ENCODE results near the gene TOLLIP. TPM values are rescaled to one million over a fixed set of nuclear protein-coding genes. Genes with fewer than 3 reads are reported as not detected.

Gene TOLLIP
- total and polyA plus RNA-seq, 2 of the 4 experiments (the other 2 are of a cell fraction), result 19.7 to 42.9 TPM

- TF ChIP-seq MXI1 (IDR thresholded peaks at IDR 0.05; ENCODE audit: borderline replicate concordance, low read depth, low read length), result no peak
Observed at GRCh38 chr11:1280116-1281035, 29.1 kb downstream of the TOLLIP start (continued).

- Histone ChIP-seq H3K79me1 (ENCODE audit: low read depth in 1 of 2, low read length in 2 of 2) (peaks cover 0 to 6% of the 10 kb centered on the region in 2 experiments; a peak in 1 of 4 replicates), H3K4me2 (ENCODE audit: low read depth, low read length) (no peak overlapping the region), H4K20me1 (ENCODE audit: insufficient read depth, low read length) (0 out of 2 replicates have a peak, but pooled peaks cover 10% of the 10 kb centered on the region), H2BK120ac (ENCODE audit: low read depth, low read length) (no peak overlapping the region), H2BK5ac (ENCODE audit: low read depth, low read length, poor library complexity, severe bottlenecking) (no peak overlapping the region), H2AK9ac (replicated peaks; ENCODE audit: low read depth, low read length, poor library complexity) (no peak overlapping the region), H3K23ac (ENCODE audit: low read depth, low read length) (no peak overlapping the region), H3K9ac (ENCODE audit: low read depth, low read length) (no peak overlapping the region), H3K9me1 (ENCODE audit: insufficient read depth, low read length) (0 out of 2 replicates have a peak, but pooled peaks cover 3% of the 10 kb centered on the region), H3K56ac (ENCODE audit: extremely low read depth, insufficient read depth, low read length) (no peak overlapping the region), H3K4me1 (ENCODE audit: control insufficient read depth, insufficient read depth, low read length) (no peaks in the 10 kb centered on the region), H4K5ac (ENCODE audit: low read depth, low read length) (no peak overlapping the region), H3K14ac (replicated peaks; ENCODE audit: low read depth, low read length) (no peak overlapping the region), H3K36me3 (ENCODE audit: control insufficient read depth, insufficient read depth, low read length) (peaks cover 57% of the 10 kb centered on the region), H4K91ac (ENCODE audit: insufficient read depth, low read depth, low read length) (no peak overlapping the region), H2AFZ (replicated peaks; ENCODE audit: low read length, poor library complexity) (no peak overlapping the region), H3K4me3 (ENCODE audit: insufficient read depth, low read depth, low read length) (no peak overlapping the region), H3K4ac (ENCODE audit: low read depth, low read length) (no peak overlapping the region), H2BK15ac (ENCODE audit: low read depth, low read length) (no peak overlapping the region), H2BK20ac (ENCODE audit: low read depth, low read length) (no peak overlapping the region), H3K27ac (ENCODE audit: insufficient read depth, low read length) (no peak overlapping the region), H4K8ac (ENCODE audit: low read depth in 2 of 2, low read length in 2 of 2) (no peak overlapping the region), H3K18ac (ENCODE audit: low read depth, low read length) (no peak overlapping the region), H3K9me3 (ENCODE audit: control insufficient read depth, insufficient read depth, low read length) (no peaks in the 10 kb centered on the region), H3K27me3 (ENCODE audit: control insufficient read depth, insufficient read depth, low read length) (no peaks in the 10 kb centered on the region), H2AK5ac (ENCODE audit: low read depth, low read length) (no peak overlapping the region)
- 98% methylated on average over 13 of the region's 14 CpGs; no CpG with 5 or more reads in 1 of the 2 experiments for WGBS, 2 experiments (ENCODE audit: extremely low coverage in 2 of 2, insufficient read length in 1 of 2)
- no TSS peak for BruUV-seq (replicated peaks)
- ChIA-PET POLR2A (ENCODE audit: unreplicated experiment) (no interaction called here), CTCF (no interaction called here)
- dilution Hi-C loops (cut with HindIII; ENCODE audit: low sequenced_read_pairs, unreplicated experiment), result no loop called here
- in situ Hi-C loops (cut with MboI; ENCODE audit: low sequenced_read_pairs), result no loop called here
- DNase-seq (no peak), ATAC-seq (ENCODE audit: low read depth) (no peak)
- intact Hi-C loops (cut with micrococcal nuclease), result no loop called here
- no peak for TF ChIP-seq CEBPB (IDR thresholded peaks at IDR 0.05; ENCODE audit: low read depth, low read length)
- TF ChIP-seq RAD21 (IDR thresholded peaks at IDR 0.05; ENCODE audit: low read length), result no peak
- TF ChIP-seq MAZ (IDR thresholded peaks at IDR 0.05; ENCODE audit: borderline replicate concordance, low read depth, low read length), result no peak
- no peak for TF ChIP-seq SMC3 (IDR thresholded peaks at IDR 0.05; ENCODE audit: low read depth, low read length)
- TF ChIP-seq ELK1 (IDR thresholded peaks at IDR 0.05; ENCODE audit: borderline replicate concordance, low read depth, low read length), result no peak
- no peak for TF ChIP-seq CTCF (conservative IDR thresholded peaks at IDR 0.05; ENCODE audit: low read depth, low read length)
- no peak for TF ChIP-seq USF2 (IDR thresholded peaks at IDR 0.05; ENCODE audit: low read depth, low read length)
- TF ChIP-seq RCOR1 (IDR thresholded peaks at IDR 0.05; ENCODE audit: insufficient replicate concordance, low read length), result no peak
- TF ChIP-seq POLR2A (IDR thresholded peaks at IDR 0.05; ENCODE audit: low read depth, low read length), result no peak
Observed at GRCh38 chr11:1279674-1280055, 29.8 kb downstream of the TOLLIP start.

Measured in IMR-90 (cell line).